BLaER1 treated with 17β-estradiol and CSF1 and Interleukin-3, amounts not matched to agents 10 nM and 100 nM (cell line): ENCODE results near the gene P2RX6.
"Not testable (repeated sequence)": the region's sequence is repeated elsewhere in the genome, so short reads cannot be mapped to it uniquely, and the experiment has no call there.

ENCODE experiments used
- H3K27ac ChIP-seq, 11 experiments: shearing (Covaris generic); formaldehyde crosslinking; 2 replicates each; pipeline ENCODE4 v1.8.1; 2022
- H3K27me3 ChIP-seq, 11 experiments: shearing (Covaris generic); formaldehyde crosslinking; 2 replicates each; pipeline ENCODE4 v1.8.1; 2022
- H3K36me3 ChIP-seq, 11 experiments: shearing (Covaris generic); formaldehyde crosslinking; 2 replicates each; pipeline ENCODE4 v1.8.1; 2022
- H3K4me1 ChIP-seq, 10 experiments: shearing (Covaris generic); formaldehyde crosslinking; 2 replicates each; pipeline ENCODE4 v1.8.1; 2022
- H3K4me2 ChIP-seq, 11 experiments: shearing (Covaris generic); formaldehyde crosslinking; 2 replicates each; pipeline ENCODE4 v1.8.1; 2022
- H3K4me3 ChIP-seq, 10 experiments: shearing (Covaris generic); formaldehyde crosslinking; 2 replicates each; pipeline ENCODE4 v1.8.1; 2022
- H3K9ac ChIP-seq, 11 experiments: shearing (Covaris generic); formaldehyde crosslinking; 2 replicates each; pipeline ENCODE4 v1.8.1; 2022
- H3K9me3 ChIP-seq, 11 experiments: shearing (Covaris generic); formaldehyde crosslinking; replicated peaks in 1 of 11; 2 replicates each; pipeline ENCODE4 v1.8.1; 2022
- H4K20me1 ChIP-seq, 11 experiments: shearing (Covaris generic); formaldehyde crosslinking; 2 replicates each; pipeline ENCODE4 v1.8.1; 2022
- Cebpa-rat ChIP-seq, 11 experiments: shearing (Covaris generic); IDR thresholded peaks; 2 replicates each; pipeline ENCODE4 v1.8.1; 2022

The P2RX6 gene

GRCh38 chr22:21031545-21032036, 16.6 kb downstream of the P2RX6 start:
- Histone ChIP-seq H3K4me3 (no peak overlapping the region), H3K9ac (no peak overlapping the region), H3K4me2 (peak overlapping the region in 6 of 11 experiments; percentile 21 to 48 (median 35); a peak in 6 of 22 replicates)

DNA sequence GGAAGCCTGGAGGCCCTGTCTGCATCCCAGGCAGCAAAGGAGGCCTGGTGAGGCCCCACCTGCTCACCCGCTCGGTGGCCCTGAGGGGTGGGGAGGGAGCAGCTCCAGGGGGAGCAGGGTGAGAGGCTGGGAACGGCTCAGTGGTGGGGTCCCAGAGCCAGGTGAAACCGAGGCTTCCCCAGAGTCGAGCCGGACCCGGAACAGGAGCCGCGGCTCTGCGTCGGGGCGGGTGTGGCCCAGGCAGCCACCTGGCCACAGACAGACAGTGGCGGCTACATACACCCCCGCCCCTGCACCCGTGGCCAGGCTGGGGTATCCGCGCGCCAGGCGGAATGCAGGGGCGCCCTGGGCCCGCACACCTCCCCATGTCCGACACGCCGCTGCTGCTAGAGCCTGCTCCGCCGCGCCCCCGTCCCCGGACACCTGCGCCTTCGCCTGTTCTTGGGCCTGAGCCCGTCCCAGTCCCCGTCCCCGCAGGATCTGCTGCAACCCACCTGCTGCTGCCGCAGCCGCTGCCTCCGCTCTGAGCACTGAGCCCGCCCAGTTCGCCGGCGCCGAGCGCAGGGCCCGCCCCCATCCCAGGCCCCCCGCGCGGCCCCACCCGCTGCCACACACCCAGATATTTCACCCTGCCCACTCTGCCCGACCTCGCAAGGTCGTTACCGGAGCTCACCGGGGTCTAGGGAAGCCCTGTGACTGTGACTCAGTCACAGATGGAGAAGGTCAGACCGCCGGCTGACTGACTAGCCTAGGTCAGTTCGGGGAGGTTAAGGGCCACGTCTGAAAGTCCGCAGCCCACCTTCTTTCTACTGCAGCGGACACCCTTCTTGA, 17.3 kb downstream of the P2RX6 start, which contains the start of gene SLC7A4:
SLC7A4 (minus strand) TSS at position 525 of the 831 bp plus-strand sequence. CDS start 749 bp downstream, outside the sequence.
- Histone ChIP-seq H3K27ac (no peak within 1 kb of the TSS), H3K36me3 (no peaks in the 10 kb centered on the region), H3K9me3 (no peaks in the 10 kb centered on the region), H3K4me1 (peaks cover under 1 to 16% (median 9%) of the 10 kb centered on the region in 10 experiments; a peak in 16 of 20 replicates), H3K9ac (no peak within 1 kb of the TSS), H4K20me1 (peaks cover 0 to 15% (median 0%) of the 10 kb centered on the region in 11 experiments; a peak in 2 of 22 replicates), H3K4me2 (peak within 1 kb of the TSS in 8 of 11 experiments; percentile 21 to 48 (median 32); a peak in 11 of 22 replicates), H3K4me3 (no peak within 1 kb of the TSS), H3K27me3 (peaks cover 20 to 36% (median 30%) of the 10 kb centered on the region in 11 experiments)
- TF ChIP-seq Cebpa-rat (IDR thresholded peaks at IDR 0.05) = no peak

More at GRCh38 chr22:21031545-21032036, 16.6 kb downstream of the P2RX6 start:
- TF ChIP-seq Cebpa-rat (IDR thresholded peaks at IDR 0.05) = no peak
- Histone ChIP-seq H4K20me1 (peaks cover 0 to 15% (median 0%) of the 10 kb centered on the region in 11 experiments; a peak in 2 of 22 replicates), H3K9me3 (no peaks in the 10 kb centered on the region), H3K4me1 (peaks cover 0 to 16% (median 9%) of the 10 kb centered on the region in 10 experiments; a peak in 13 of 20 replicates), H3K27ac (no peak overlapping the region), H3K27me3 (peaks cover 20 to 36% (median 30%) of the 10 kb centered on the region in 11 experiments), H3K36me3 (no peaks in the 10 kb centered on the region)

- Histone ChIP-seq H3K36me3 (no peaks in the 10 kb centered on the region), H3K4me3 (no peak overlapping the region), H3K4me2 (peak overlapping the region in 8 of 11 experiments; percentile 4 to 38 (median 24); a peak in 8 of 22 replicates), H4K20me1 (peaks cover 0 to 15% (median 0%) of the 10 kb centered on the region in 11 experiments; a peak in 2 of 22 replicates), H3K27me3 (peaks cover 20 to 36% (median 30%) of the 10 kb centered on the region in 11 experiments), H3K9me3 (no peaks in the 10 kb centered on the region), H3K4me1 (peaks cover 7 to 21% (median 16%) of the 10 kb centered on the region in 10 experiments), H3K9ac (no peak overlapping the region), H3K27ac (no peak overlapping the region)
- TF ChIP-seq Cebpa-rat (IDR thresholded peaks at IDR 0.05) = no peak
These were observed 18.1 kb downstream of the P2RX6 start for GRCh38 chr22:21032868-21033688.

- H3K9me3 ChIP-seq = no peaks in the 10 kb centered on the region
- peaks cover 20 to 36% (median 30%) of the 10 kb centered on the region in 11 experiments for H3K27me3 ChIP-seq
- H3K9ac ChIP-seq = no peak overlapping the region
- no peak overlapping the region for H3K4me3 ChIP-seq
- no peaks in the 10 kb centered on the region for H3K36me3 ChIP-seq
- H4K20me1 ChIP-seq = peaks cover 0 to 15% (median 0%) of the 10 kb centered on the region in 11 experiments; a peak in 2 of 22 replicates
- TF ChIP-seq Cebpa-rat (IDR thresholded peaks at IDR 0.05) = no peak
- H3K4me2 ChIP-seq = peak overlapping the region in 8 of 11 experiments; percentile 4 to 38 (median 24); a peak in 8 of 22 replicates
- H3K27ac ChIP-seq = no peak overlapping the region
- H3K4me1 ChIP-seq = peaks cover 7 to 26% (median 18%) of the 10 kb centered on the region in 10 experiments
These were observed 18.9 kb downstream of the P2RX6 start for GRCh38 chr22:21033895-21034294.

DNA sequence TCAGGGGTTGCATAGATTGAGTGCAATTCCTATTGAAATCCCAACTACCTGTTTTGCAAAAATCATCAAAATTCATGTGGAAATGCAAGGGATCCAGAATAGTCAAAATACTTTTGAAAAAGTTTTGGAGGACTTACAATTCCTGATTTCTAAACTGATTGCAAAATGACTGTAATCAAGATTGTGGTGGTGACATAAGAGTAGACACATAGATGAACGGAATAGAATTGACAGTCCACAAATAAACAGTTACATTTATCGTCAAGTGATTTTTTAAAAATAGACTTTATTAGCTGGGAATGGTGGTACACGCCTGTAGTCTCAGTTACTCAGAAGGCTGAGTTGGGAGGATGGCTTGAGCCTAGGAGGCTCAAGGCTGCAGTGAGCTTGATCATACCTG, 20.0 kb downstream of the P2RX6 start:
- Histone ChIP-seq H3K9me3 (no peaks in the 10 kb centered on the region), H4K20me1 (peaks cover 0 to 15% (median 0%) of the 10 kb centered on the region in 11 experiments; a peak in 2 of 22 replicates), H3K4me2 (no peak overlapping the region), H3K36me3 (no peaks in the 10 kb centered on the region), H3K4me1 (peaks cover 7 to 26% (median 18%) of the 10 kb centered on the region in 10 experiments), H3K27ac (no peak overlapping the region), H3K27me3 (peaks cover 20 to 36% (median 30%) of the 10 kb centered on the region in 11 experiments), H3K9ac (no peak overlapping the region), H3K4me3 (no peak overlapping the region)
- TF ChIP-seq Cebpa-rat (IDR thresholded peaks at IDR 0.05) = no peak

- Histone ChIP-seq H3K9ac (no peak overlapping the region), H3K4me1 (peaks cover 6 to 25% (median 21%) of the 10 kb centered on the region in 10 experiments)
These were observed 23.4 kb downstream of the P2RX6 start for GRCh38 chr22:21038405-21038804.

GRCh38 chr22:21039158-21039557, 24.2 kb downstream of the P2RX6 start:
- H3K36me3 ChIP-seq, H3K27ac ChIP-seq, H3K4me3 ChIP-seq, H4K20me1 ChIP-seq, H3K9ac ChIP-seq, H3K4me2 ChIP-seq, H3K27me3 ChIP-seq, H3K9me3 ChIP-seq: not testable (repeated sequence)
- peaks cover 5 to 29% (median 25%) of the 10 kb centered on the region in 10 experiments for H3K4me1 ChIP-seq

More at GRCh38 chr22:21038405-21038804, 23.4 kb downstream of the P2RX6 start:
- no peak overlapping the region for H3K4me3 ChIP-seq
- H4K20me1 ChIP-seq = no peaks in the 10 kb centered on the region
- H3K36me3 ChIP-seq = no peaks in the 10 kb centered on the region
- peak overlapping the region in 6 of 11 experiments; percentile 14 to 51 (median 37); a peak in 9 of 22 replicates for H3K4me2 ChIP-seq
- H3K27ac ChIP-seq = peak overlapping the region in 2 of 11 experiments; percentile 20 to 22; a peak in 1 of 22 replicates
- no peak for TF ChIP-seq Cebpa-rat (IDR thresholded peaks at IDR 0.05)
- H3K27me3 ChIP-seq = peaks cover 0 to 3% (median under 1%) of the 10 kb centered on the region in 11 experiments; a peak in 3 of 22 replicates
- H3K9me3 ChIP-seq = no peaks in the 10 kb centered on the region

- H3K9ac ChIP-seq = no peak overlapping the region
- H3K27me3 ChIP-seq = no peaks in the 10 kb centered on the region
- H4K20me1 ChIP-seq = peaks cover 0 to 5% (median 0%) of the 10 kb centered on the region in 11 experiments; a peak in 3 of 22 replicates
- H3K36me3 ChIP-seq = no peaks in the 10 kb centered on the region
- no peak overlapping the region for H3K4me3 ChIP-seq
- peaks cover 24 to 50% (median 46%) of the 10 kb centered on the region in 10 experiments for H3K4me1 ChIP-seq
- no peak for TF ChIP-seq Cebpa-rat (IDR thresholded peaks at IDR 0.05)
- H3K4me2 ChIP-seq = no peak overlapping the region
- no peak overlapping the region for H3K27ac ChIP-seq
- no peaks in the 10 kb centered on the region for H3K9me3 ChIP-seq
These were observed 27.0 kb downstream of the P2RX6 start for GRCh38 chr22:21041937-21042336.
